HepG2 (cell line): ENCODE results near the gene NFE2L3. TPM values are rescaled to one million over a fixed set of nuclear protein-coding genes. Genes with fewer than 3 reads are reported as not detected.

Experiments
- ATAC-seq: fragments of 200-7000 bp; cut with Tn5 transposase; 3 replicates; pipeline ENCODE4 v1.9.1; 2020; ENCODE audit warnings: mild to moderate bottlenecking, moderate library complexity
- BruUV-seq: library from RNA; stranded (reverse); fragments of 400-500 nt; replicated peaks from 2 replicates; lab custom pipeline; 2021; lab: Mats Ljungman, UMichigan
- CTCF ChIA-PET: fragments of 300-600 bp; formaldehyde crosslinking; extraction: SDS; loops from one replicate; lab custom pipeline; 2021; ENCODE audit warnings: low total read pairs, inconsistent platforms, low intra/inter-chr PET ratio; lab: Yijun Ruan, JAX
- POLR2A ChIA-PET: fragments of 350-600 bp; sonication (Branson Sonifier 250); formaldehyde crosslinking; loops from one replicate; lab custom pipeline; 2020; ENCODE audit warnings: antibody characterized with exemption, inconsistent platforms; lab: Yijun Ruan, JAX
- DNase-seq: peaks from one replicate; pipeline ENCODE4 v3.0.0-alpha.2; 2015; ENCODE audit warnings: low spot score
- FAIRE-seq: peaks from 3 replicates; lab custom pipeline; 2011; peaks lifted over from hg19 to GRCh38; lab: Jason Lieb, UNC
- H2AFZ ChIP-seq: one replicate; pipeline ENCODE4 v1.6.1; 2011; ENCODE audit warnings: low read length, inconsistent platforms
- H3K27ac ChIP-seq: fragments of 300-600 bp; 3 replicates; pipeline ENCODE4 v1.8.0; 2011; ENCODE audit warnings: mixed run types, mild to moderate bottlenecking, mixed read lengths, low read length, inconsistent platforms; ENCODE audit not compliant: insufficient read depth; ENCODE audit errors: extremely low read length
- H3K27me3 ChIP-seq, 2 experiments: fragments of 200-600 bp in 1 of 2; 2 replicates in 1 of 2; 3 replicates in 1 of 2; pipeline versions ENCODE4 v1.6.0 to v1.8.0; 2011; ENCODE audit warnings: low read length in 2 of 2, mild to moderate bottlenecking in 2 of 2, moderate library complexity in 2 of 2, inconsistent platforms in 1 of 2; ENCODE audit not compliant: insufficient read depth in 2 of 2, control insufficient read depth in 1 of 2
- H3K36me3 ChIP-seq, 2 experiments: fragments of 200-600 bp in 1 of 2; replicated peaks in 1 of 2; 2 replicates in 1 of 2; 3 replicates in 1 of 2; pipeline versions ENCODE4 v1.5.1 to v1.8.0; 2011; ENCODE audit warnings: low read length in 2 of 2, inconsistent platforms in 1 of 2; ENCODE audit not compliant: insufficient read depth in 2 of 2, control insufficient read depth in 1 of 2
- H3K4me1 ChIP-seq: 2 replicates; pipeline ENCODE4 v1.5.1; 2012; ENCODE audit warnings: low read length, inconsistent platforms; ENCODE audit not compliant: insufficient read depth
- H3K4me2 ChIP-seq: 2 replicates; pipeline ENCODE4 v1.6.0; 2011; ENCODE audit warnings: low read depth, low read length, inconsistent platforms
- H3K4me3 ChIP-seq, 3 experiments: fragments of 200-600 bp in 1 of 3; sonication (generic), shearing (Covaris generic) in 1 of 3; replicated peaks in 1 of 3; 2 replicates each; pipeline ENCODE4 v1.5.1; 2011 to 2016; ENCODE audit warnings: low read length in 3 of 3, inconsistent platforms in 2 of 3, low read depth in 2 of 3, mild to moderate bottlenecking in 2 of 3, control low read depth in 1 of 3, mixed read lengths in 1 of 3; ENCODE audit not compliant: insufficient read depth in 1 of 3
- H3K79me2 ChIP-seq: one replicate; pipeline ENCODE4 v1.6.1; 2011; ENCODE audit warnings: low read length, inconsistent platforms; ENCODE audit not compliant: insufficient read depth
- H3K9ac ChIP-seq: 2 replicates; pipeline ENCODE4 v1.6.0; 2011; ENCODE audit warnings: mild to moderate bottlenecking, low read depth, low read length, inconsistent platforms; ENCODE audit not compliant: insufficient read depth
- H3K9me3 ChIP-seq: 2 replicates; pipeline ENCODE4 v1.5.1; 2012; ENCODE audit warnings: mild to moderate bottlenecking, low read length
- H4K20me1 ChIP-seq: 2 replicates; pipeline ENCODE4 v1.6.0; 2011; ENCODE audit warnings: inconsistent platforms, mild to moderate bottlenecking, low read length, moderate library complexity; ENCODE audit not compliant: insufficient read depth
- MAFF ChIP-seq: IDR thresholded peaks from 2 replicates; pipeline ENCODE4 v1.6.1; 2011; ENCODE audit warnings: low read depth, low read length, improper control_type of control experiment
- MAFK ChIP-seq, 2 experiments: IDR thresholded peaks in 1 of 2; conservative IDR thresholded peaks in 1 of 2; 2 replicates each; pipeline ENCODE4 v1.6.1; 2011; ENCODE audit warnings: improper control_type of control experiment in 2 of 2, low read length in 2 of 2
- RNF2 ChIP-seq: fragments of 450-650 bp; conservative IDR thresholded peaks from 2 replicates; pipeline ENCODE4 v1.6.1; 2016; ENCODE audit warnings: low read depth
- SNRNP70 ChIP-seq: fragments of 200-400 bp; formaldehyde crosslinking; IDR thresholded peaks from 2 replicates; pipeline ENCODE4 v1.6.1; 2017; ENCODE audit warnings: mild to moderate bottlenecking, low read depth, low read length, moderate library complexity
- SP1 ChIP-seq, 2 experiments: fragments of 450-650 bp in 1 of 2; sonication (generic) in 1 of 2; formaldehyde crosslinking in 1 of 2; IDR thresholded peaks; 2 replicates each; pipeline versions ENCODE4 v1.4.0 to v1.6.1; 2016 to 2020; ENCODE audit warnings: missing genetic modification reagents in 1 of 2
- TBX3 ChIP-seq: fragments of 450-650 bp; IDR thresholded peaks from 2 replicates; pipeline ENCODE4 v1.6.1; 2017; ENCODE audit warnings: antibody characterized with exemption, mild to moderate bottlenecking, inconsistent platforms, borderline replicate concordance
- YEATS2 ChIP-seq: sonication (generic); formaldehyde crosslinking; IDR thresholded peaks from 2 replicates; pipeline ENCODE4 v1.4.0; 2020; ENCODE audit warnings: missing genetic modification reagents, borderline replicate concordance
- ZFP36L1 ChIP-seq: sonication (generic); formaldehyde crosslinking; IDR thresholded peaks from 2 replicates; pipeline ENCODE4 v1.8.0; 2022; ENCODE audit warnings: mild to moderate bottlenecking, missing genetic modification reagents, moderate library complexity
- ZMAT3 ChIP-seq: sonication (generic); formaldehyde crosslinking; conservative IDR thresholded peaks from 2 replicates; pipeline ENCODE4 v1.7.0; 2021; ENCODE audit warnings: missing genetic modification reagents
- ZNF274 ChIP-seq: sonication (generic); formaldehyde crosslinking; IDR thresholded peaks from 2 replicates; pipeline ENCODE4 v1.5.1; 2020; ENCODE audit warnings: mild to moderate bottlenecking, missing genetic modification reagents
- ZSCAN31 ChIP-seq: sonication (generic); formaldehyde crosslinking; IDR thresholded peaks from 2 replicates; pipeline ENCODE4 v1.5.0; 2020; ENCODE audit warnings: low read depth, mild to moderate bottlenecking, missing genetic modification reagents
- WGBS: methylation state at CpG from one replicate; pipeline ENCODE4 v1.1.6; 2017; ENCODE audit warnings: low lambda C conversion rate; 5-methylcytosine and 5-hydroxymethylcytosine counted together
- in situ Hi-C: cut with HindIII; loops from 2 replicates; pipeline ENCODE4 v1.10.0; 2017; ENCODE audit warnings: low pct_unique_long_range_greater_than_20kb; ENCODE audit not compliant: extremely low pct_ligation_motif_present
- intact Hi-C: fragments of 100-400 bp; cut with micrococcal nuclease; formaldehyde crosslinking; loops from one replicate; pipeline ENCODE4 v1.10.0; 2022; ENCODE audit not compliant: unreplicated experiment
- polyA plus RNA-seq, 8 experiments: library from polyadenylated mRNA; depleted of rRNA in 3 of 8; stranded (reverse) in 7 of 8; unstranded in 1 of 8; fragments of >200 nt; fragmentation: Illumina TruSeq in 4 of 8; extraction: Trizol in 4 of 8; gene quantifications; 2 replicates each; pipeline versions ENCODE4 v1.2.1 to v1.2.3, GENCODE V29; 2011 to 2016; ENCODE audit warnings: low read depth in 4 of 8, missing spikeins in 1 of 8, mixed read lengths in 1 of 8; ENCODE audit not compliant: insufficient read depth in 1 of 8
- total RNA-seq, 5 experiments: library from RNA; depleted of rRNA; stranded (reverse); fragments of >200 nt; fragmentation: Illumina TruSeq; extraction: Trizol; gene quantifications; 2 replicates each; pipeline ENCODE4 v1.2.3, GENCODE V29; 2016; ENCODE audit warnings: low read depth in 1 of 5
- TF ChIP-seq, protein P1 (sequence below): sonication (generic); formaldehyde crosslinking; IDR thresholded peaks from 2 replicates; pipeline ENCODE4 v1.5.1; 2020; ENCODE audit warnings: mild to moderate bottlenecking, missing genetic modification reagents, moderate library complexity
- TF ChIP-seq, protein P2 (sequence below): sonication (generic); formaldehyde crosslinking; IDR thresholded peaks from 2 replicates; pipeline ENCODE4 v1.4.0; 2020; ENCODE audit warnings: missing genetic modification reagents, mild to moderate bottlenecking, borderline replicate concordance

NFE2L3 gene
- total and polyA plus RNA-seq, 2 of the 13 experiments (the other 11 are each of a cell fraction or from before 2014, with no cell fraction given), result 11.4 to 19.4 TPM

DNA sequence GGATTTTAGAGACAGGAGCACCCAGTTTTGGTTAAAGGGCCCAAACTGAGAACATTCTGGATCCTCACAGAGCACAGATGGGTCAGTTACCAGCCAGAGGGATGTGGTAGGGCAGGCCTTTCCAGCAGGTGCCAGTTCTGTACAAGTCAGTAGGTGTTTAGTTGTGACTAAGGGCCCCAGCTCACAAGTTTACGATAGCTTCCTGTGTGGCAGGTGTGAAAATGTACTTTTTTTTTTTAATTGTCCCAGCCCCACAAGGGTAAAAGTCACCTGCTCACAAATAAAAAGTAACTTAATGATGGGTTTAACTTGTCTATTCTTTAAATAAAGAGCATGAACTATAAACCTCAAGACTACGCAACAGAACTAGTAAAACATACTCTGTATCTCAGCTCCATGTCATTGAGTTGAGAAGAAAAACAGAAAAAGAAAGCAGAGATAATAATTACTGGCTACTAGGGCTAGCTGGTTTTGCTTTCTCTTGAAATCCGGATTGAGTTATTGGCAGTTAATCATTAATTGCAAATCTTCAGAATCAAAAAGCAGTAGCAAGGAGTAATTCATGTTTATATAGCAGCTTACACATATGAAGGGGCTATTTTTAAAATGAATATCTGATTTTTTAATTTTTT, 15.4 kb downstream of the NFE2L3 start:
- no peaks in the 10 kb centered on the region for H3K9me3 ChIP-seq
- intact Hi-C loops (no loop called here), in situ Hi-C loops (no loop called here)
- H3K4me2 ChIP-seq, result no peak overlapping the region
- H3K27me3 ChIP-seq, result no peaks in the 10 kb centered on the region
- FAIRE-seq (no peak), ATAC-seq (no peak), DNase-seq (no peak)
- no peaks in the 10 kb centered on the region for H3K4me1 ChIP-seq
- no TSS peak for BruUV-seq
- CTCF ChIA-PET, result no interaction called here
- POLR2A ChIA-PET, result interaction anchor here (1.4 kb wide), 1 partner anchor 16 kb away, joined by 3 read pairs; no protein-coding TSS in a partner anchor
- H2AFZ ChIP-seq, result no peak overlapping the region
- WGBS, result 88% methylated on average over 3 of the region's 3 CpGs
- no peaks in the 10 kb centered on the region for H3K79me2 ChIP-seq
- H4K20me1 ChIP-seq, result no peaks in the 10 kb centered on the region
- no peak overlapping the region for H3K27ac ChIP-seq
- H3K4me3 ChIP-seq, result no peak overlapping the region
- H3K9ac ChIP-seq, result no peak overlapping the region
- H3K36me3 ChIP-seq, result no peaks in the 10 kb centered on the region
- TF ChIP-seq RNF2 (no peak), YEATS2 (no peak), ZSCAN31 (CRISPR knock-in tag) (no peak), ZFP36L1 (no peak), ZMAT3 (no peak), TBX3 (no peak)
- TF ChIP-seq, protein P1, sequence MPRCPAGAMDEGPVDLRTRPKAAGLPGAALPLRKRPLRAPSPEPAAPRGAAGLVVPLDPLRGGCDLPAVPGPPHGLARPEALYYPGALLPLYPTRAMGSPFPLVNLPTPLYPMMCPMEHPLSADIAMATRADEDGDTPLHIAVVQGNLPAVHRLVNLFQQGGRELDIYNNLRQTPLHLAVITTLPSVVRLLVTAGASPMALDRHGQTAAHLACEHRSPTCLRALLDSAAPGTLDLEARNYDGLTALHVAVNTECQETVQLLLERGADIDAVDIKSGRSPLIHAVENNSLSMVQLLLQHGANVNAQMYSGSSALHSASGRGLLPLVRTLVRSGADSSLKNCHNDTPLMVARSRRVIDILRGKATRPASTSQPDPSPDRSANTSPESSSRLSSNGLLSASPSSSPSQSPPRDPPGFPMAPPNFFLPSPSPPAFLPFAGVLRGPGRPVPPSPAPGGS (CRISPR knock-in tag), result no peak

DNA sequence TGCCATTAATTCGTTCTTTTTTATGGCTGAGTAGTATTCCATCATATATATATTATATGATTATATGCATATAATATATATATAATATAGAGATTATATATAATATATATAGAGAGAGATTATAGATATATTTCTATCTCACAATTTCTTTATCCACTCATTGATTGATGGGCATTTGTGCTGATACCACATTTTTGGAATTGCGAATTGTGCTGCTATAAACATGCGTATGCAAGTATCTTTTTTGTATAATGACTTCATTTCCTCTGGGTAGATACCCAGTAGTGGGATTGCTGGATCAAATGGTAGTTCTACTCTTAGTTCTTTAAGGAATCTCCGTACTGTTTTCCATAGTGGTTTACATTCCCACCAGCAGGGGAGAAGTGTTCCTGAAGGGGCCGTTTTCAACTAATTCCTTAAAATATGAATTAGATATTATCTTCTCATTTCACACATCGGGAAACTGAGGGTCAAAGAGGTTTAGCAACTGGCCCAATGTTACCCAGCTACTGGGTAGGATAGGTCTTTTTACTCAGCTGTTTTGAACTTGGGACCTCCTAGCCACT, 16.5 kb downstream of the NFE2L3 start:
- intact Hi-C loops, result no loop called here
- DNase-seq (no peak), ATAC-seq (no peak), FAIRE-seq (no peak)
- ChIA-PET CTCF (no interaction called here), POLR2A (no interaction called here)
- Histone ChIP-seq H3K27ac (no peak overlapping the region), H3K79me2 (no peaks in the 10 kb centered on the region), H4K20me1 (no peaks in the 10 kb centered on the region), H3K4me3 (no peak overlapping the region), H3K9ac (no peak overlapping the region), H3K36me3 (no peaks in the 10 kb centered on the region), H2AFZ (no peak overlapping the region), H3K4me2 (no peak overlapping the region), H3K4me1 (no peaks in the 10 kb centered on the region), H3K9me3 (no peaks in the 10 kb centered on the region), H3K27me3 (no peaks in the 10 kb centered on the region)
- 89% methylated on average over 6 of the region's 6 CpGs for WGBS
- BruUV-seq, result no TSS peak
- in situ Hi-C loops, result no loop called here
- TF ChIP-seq MAFK (conservative IDR thresholded peaks at IDR 0.05 in 1 of 2, IDR thresholded peaks at IDR 0.05 in 1 of 2; ENCODE audit: low read length in 2 of 2) (peak; percentile 27 to 57; a peak in 2 of 4 replicates), MAFF (peak; percentile 27; the same call in 1 of the 2 replicates), SNRNP70 (no peak), ZNF274 (CRISPR knock-in tag) (no peak), SP1 (IDR thresholded peaks at IDR 0.05) (no peak), SP1 (CRISPR knock-in tag; IDR thresholded peaks at IDR 0.05) (no peak)
- TF ChIP-seq, protein P2, sequence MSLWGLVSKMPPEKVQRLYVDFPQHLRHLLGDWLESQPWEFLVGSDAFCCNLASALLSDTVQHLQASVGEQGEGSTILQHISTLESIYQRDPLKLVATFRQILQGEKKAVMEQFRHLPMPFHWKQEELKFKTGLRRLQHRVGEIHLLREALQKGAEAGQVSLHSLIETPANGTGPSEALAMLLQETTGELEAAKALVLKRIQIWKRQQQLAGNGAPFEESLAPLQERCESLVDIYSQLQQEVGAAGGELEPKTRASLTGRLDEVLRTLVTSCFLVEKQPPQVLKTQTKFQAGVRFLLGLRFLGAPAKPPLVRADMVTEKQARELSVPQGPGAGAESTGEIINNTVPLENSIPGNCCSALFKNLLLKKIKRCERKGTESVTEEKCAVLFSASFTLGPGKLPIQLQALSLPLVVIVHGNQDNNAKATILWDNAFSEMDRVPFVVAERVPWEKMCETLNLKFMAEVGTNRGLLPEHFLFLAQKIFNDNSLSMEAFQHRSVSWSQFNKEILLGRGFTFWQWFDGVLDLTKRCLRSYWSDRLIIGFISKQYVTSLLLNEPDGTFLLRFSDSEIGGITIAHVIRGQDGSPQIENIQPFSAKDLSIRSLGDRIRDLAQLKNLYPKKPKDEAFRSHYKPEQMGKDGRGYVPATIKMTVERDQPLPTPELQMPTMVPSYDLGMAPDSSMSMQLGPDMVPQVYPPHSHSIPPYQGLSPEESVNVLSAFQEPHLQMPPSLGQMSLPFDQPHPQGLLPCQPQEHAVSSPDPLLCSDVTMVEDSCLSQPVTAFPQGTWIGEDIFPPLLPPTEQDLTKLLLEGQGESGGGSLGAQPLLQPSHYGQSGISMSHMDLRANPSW, result no peak
